SK-N-SH (cell line): ENCODE measurements around the gene MFAP3L. TPM values are rescaled to one million over a fixed set of nuclear protein-coding genes. Genes with fewer than 3 reads are reported as not detected.

Experiments used
- CTCF ChIA-PET: fragments of 300-600, 350-600 bp; formaldehyde crosslinking; extraction: SDS; loops from one replicate; lab custom pipeline; 2021; lab: Yijun Ruan, JAX
- POLR2A ChIA-PET: fragments of 350-600 bp; sonication (Branson Sonifier 250); formaldehyde crosslinking; extraction: SDS; loops from one replicate; lab custom pipeline; 2020; ENCODE audit warnings: antibody characterized with exemption, inconsistent platforms; lab: Yijun Ruan, JAX
- DNase-seq: peaks from one replicate; pipeline ENCODE4 v3.0.0; 2012
- H2AFZ ChIP-seq: fragments of 200-600 bp; sonication (generic); 2 replicates; pipeline ENCODE4 v1.8.1; 2016; ENCODE audit warnings: antibody characterized with exemption, mild to moderate bottlenecking, low read depth
- H3F3A ChIP-seq: fragments of 200-600 bp; sonication (generic); replicated peaks from 2 replicates; pipeline ENCODE3; 2016; ENCODE audit warnings: antibody characterized with exemption, mild to moderate bottlenecking; ENCODE audit not compliant: insufficient read depth
- H3K27ac ChIP-seq, 2 experiments: fragments of 200-500 bp in 1 of 2; fragments of 200-600 bp in 1 of 2; sonication (Bioruptor generic) in 1 of 2; sonication (generic), shearing (Covaris generic) in 1 of 2; 2 replicates each; pipeline versions ENCODE4 v1.5.1 to v1.6.1; 2014 to 2016; ENCODE audit warnings: low read depth in 2 of 2, inconsistent platforms in 1 of 2, low read length in 1 of 2, mild to moderate bottlenecking in 1 of 2, mixed read lengths in 1 of 2
- H3K27me3 ChIP-seq: fragments of 200-600 bp; sonication (generic), shearing (Covaris generic); 2 replicates; pipeline ENCODE4 v1.6.1; 2016; ENCODE audit warnings: mixed run types; ENCODE audit not compliant: insufficient read depth
- H3K36me3 ChIP-seq, 2 experiments: fragments of 200-500 bp in 1 of 2; fragments of 200-600 bp in 1 of 2; sonication (Bioruptor generic) in 1 of 2; sonication (generic) in 1 of 2; replicated peaks in 1 of 2; 2 replicates each; pipeline versions ENCODE3 to v1.5.1; 2014 to 2016; ENCODE audit warnings: low read length in 1 of 2, mild to moderate bottlenecking in 1 of 2; ENCODE audit not compliant: insufficient read depth in 2 of 2, control insufficient read depth in 1 of 2
- H3K4me1 ChIP-seq, 2 experiments: fragments of 200-500 bp in 1 of 2; fragments of 200-600 bp in 1 of 2; sonication (Bioruptor generic) in 1 of 2; sonication (generic), shearing (Covaris generic) in 1 of 2; 2 replicates each; pipeline versions ENCODE4 v1.5.1 to v1.6.1; 2014 to 2016; ENCODE audit warnings: low read depth in 1 of 2, low read length in 1 of 2, mixed run types in 1 of 2; ENCODE audit not compliant: insufficient read depth in 2 of 2, control insufficient read depth in 1 of 2
- H3K4me2 ChIP-seq: fragments of 200-600 bp; sonication (generic), shearing (Covaris generic); 2 replicates; pipeline ENCODE4 v1.6.1; 2017; ENCODE audit warnings: mixed run types
- H3K4me3 ChIP-seq, 2 experiments: fragments of 200-500 bp in 1 of 2; fragments of 200-600 bp in 1 of 2; sonication (Bioruptor generic) in 1 of 2; sonication (generic), shearing (Covaris generic) in 1 of 2; 2 replicates each; pipeline versions ENCODE4 v1.5.1 to v1.8.1; 2014 to 2016; ENCODE audit warnings: low read depth in 2 of 2, inconsistent platforms in 1 of 2, low read length in 1 of 2, mild to moderate bottlenecking in 1 of 2, mixed read lengths in 1 of 2, moderate library complexity in 1 of 2
- H3K79me2 ChIP-seq: fragments of 200-600 bp; sonication (generic); 2 replicates; pipeline ENCODE4 v1.8.1; 2017; ENCODE audit warnings: mild to moderate bottlenecking; ENCODE audit not compliant: insufficient read depth
- H3K9ac ChIP-seq: fragments of 200-600 bp; sonication (generic); 2 replicates; pipeline ENCODE4 v1.6.1; 2017; ENCODE audit warnings: mixed run types
- H3K9me2 ChIP-seq: fragments of 200-600 bp; sonication (generic); 2 replicates; pipeline ENCODE4 v1.6.1; 2017; ENCODE audit warnings: mixed run types
- H3K9me3 ChIP-seq: fragments of 200-600 bp; sonication (generic); 2 replicates; pipeline ENCODE4 v1.6.1; 2017; ENCODE audit warnings: mixed run types, mild to moderate bottlenecking, moderate library complexity
- H4K20me1 ChIP-seq: fragments of 200-600 bp; sonication (generic); 2 replicates; pipeline ENCODE4 v1.6.1; 2017; ENCODE audit warnings: mild to moderate bottlenecking, mixed run types; ENCODE audit not compliant: insufficient read depth
- CHD2 ChIP-seq: fragments of 150-350 bp; IDR thresholded peaks from 2 replicates; pipeline ENCODE4 v1.6.1; 2018; ENCODE audit warnings: low read length; ENCODE audit not compliant: partially characterized antibody
- ELF1 ChIP-seq: IDR thresholded peaks from 2 replicates; pipeline ENCODE4 v1.4.0; 2012
- FOSL2 ChIP-seq: IDR thresholded peaks from 2 replicates; pipeline ENCODE4 v1.4.0; 2012; ENCODE audit warnings: low read depth, mild to moderate bottlenecking, moderate library complexity, borderline replicate concordance
- IRF3 ChIP-seq: fragments of 150-350 bp; IDR thresholded peaks from 2 replicates; pipeline ENCODE4 v1.6.1; 2016; ENCODE audit warnings: mild to moderate bottlenecking, low read depth, low read length
- MEF2A ChIP-seq: IDR thresholded peaks from 2 replicates; pipeline ENCODE4 v1.4.0; 2012; ENCODE audit warnings: low read depth, borderline replicate concordance
- MXI1 ChIP-seq: IDR thresholded peaks from 2 replicates; pipeline ENCODE4 v1.6.1; 2012; ENCODE audit warnings: mild to moderate bottlenecking, low read depth, low read length, improper control_type of control experiment
- PBX3 ChIP-seq: IDR thresholded peaks from 2 replicates; pipeline ENCODE4; 2012
- RAD21 ChIP-seq: IDR thresholded peaks from 2 replicates; pipeline ENCODE4 v1.6.1; 2012; ENCODE audit warnings: mild to moderate bottlenecking, low read length
- REST ChIP-seq: IDR thresholded peaks from 2 replicates; pipeline ENCODE4 v1.6.1; 2012; ENCODE audit warnings: mild to moderate bottlenecking, low read depth, low read length, moderate library complexity
- SIN3A ChIP-seq: IDR thresholded peaks from 2 replicates; pipeline ENCODE4 v1.6.1; 2012; ENCODE audit warnings: low read depth, mild to moderate bottlenecking, low read length, moderate library complexity, borderline replicate concordance
- SMC3 ChIP-seq: IDR thresholded peaks from 2 replicates; pipeline ENCODE4 v1.6.1; 2012; ENCODE audit warnings: low read depth, low read length, improper control_type of control experiment
- TCF12 ChIP-seq: IDR thresholded peaks from 2 replicates; pipeline ENCODE4 v1.4.0; 2012
- TEAD4 ChIP-seq: IDR thresholded peaks from 2 replicates; pipeline ENCODE4 v1.4.0; 2012; ENCODE audit warnings: mild to moderate bottlenecking, borderline replicate concordance; ENCODE audit not compliant: insufficient read depth
- USF2 ChIP-seq: fragments of 150-350 bp; IDR thresholded peaks from 2 replicates; pipeline ENCODE4 v1.6.1; 2017; ENCODE audit warnings: antibody characterized with exemption, low read length, low read depth, borderline replicate concordance
- YY1 ChIP-seq: IDR thresholded peaks from 2 replicates; pipeline ENCODE4 v1.4.0; 2012; ENCODE audit warnings: low read depth, mild to moderate bottlenecking
- WGBS: methylation state at CpG from one replicate; pipeline ENCODE4 v1.1.6; 2017; ENCODE audit warnings: low lambda C conversion rate; 5-methylcytosine and 5-hydroxymethylcytosine counted together
- polyA plus RNA-seq, 3 experiments: library from polyadenylated mRNA; depleted of rRNA; stranded (reverse); fragments of >200 nt; gene quantifications; 2 replicates each; pipeline ENCODE4 v1.2.3, GENCODE V29; 2012

MFAP3L gene
- polyA plus RNA-seq, 1 of the 3 experiments (the other 2 are of a cell fraction) = 5.4 TPM

- ChIA-PET POLR2A (no interaction called here), CTCF (interaction anchor here (0.8 kb wide), 1 partner anchor 21 kb away, joined by 3 read pairs; no protein-coding TSS in a partner anchor)
- H3K27me3 ChIP-seq = no peaks in the 10 kb centered on the region
- no peaks in the 10 kb centered on the region for H3K9me3 ChIP-seq
- peaks cover 0 to 13% of the 10 kb centered on the region in 2 experiments; a peak in 2 of 4 replicates for H3K4me1 ChIP-seq
- no peaks in the 10 kb centered on the region for H3K9me2 ChIP-seq
- peak overlapping the region in 1 of 2 experiments; percentile 54; a peak in 2 of 4 replicates for H3K27ac ChIP-seq
- TF ChIP-seq RAD21 (no peak), FOSL2 (peak; percentile 26; the same call in 1 of the 2 replicates), YY1 (no peak), TCF12 (peak; percentile 19; the same call in 1 of the 2 replicates), MXI1 (no peak), USF2 (no peak)
- no peak overlapping the region for H2AFZ ChIP-seq
- no peak for DNase-seq
- peaks cover 0 to 3% of the 10 kb centered on the region in 2 experiments for H3K36me3 ChIP-seq
- H3K4me3 ChIP-seq = no peak overlapping the region
- H3K9ac ChIP-seq = no peak overlapping the region
- 46% methylated on average over 5 of the region's 5 CpGs for WGBS
- peaks cover 10% of the 10 kb centered on the region for H3F3A ChIP-seq
- H3K4me2 ChIP-seq = 0 out of 2 replicates have a peak overlapping the region, but pooled peaks have one; percentile 29
- peaks cover 42% of the 10 kb centered on the region for H3K79me2 ChIP-seq
- H4K20me1 ChIP-seq = no peaks in the 10 kb centered on the region
These were observed 21.4 kb downstream of the MFAP3L start for GRCh38 chr4:170004651-170005295.

- TF ChIP-seq SMC3 (no peak), REST (no peak), IRF3 (no peak), FOSL2 (no peak), SIN3A (no peak), TCF12 (no peak), MXI1 (no peak), TEAD4 (no peak), PBX3 (no peak), MEF2A (no peak), CHD2 (no peak), ELF1 (no peak)
- no peak for DNase-seq
- Histone ChIP-seq H3K9me3 (no peaks in the 10 kb centered on the region), H3K4me1 (peaks cover 0 to 10% of the 10 kb centered on the region in 2 experiments; a peak in 2 of 4 replicates), H3K79me2 (peaks cover 28% of the 10 kb centered on the region), H3K9ac (no peak overlapping the region), H3K4me2 (no peak overlapping the region), H3K4me3 (no peak overlapping the region), H3K36me3 (peaks cover 0 to 3% of the 10 kb centered on the region in 2 experiments), H3F3A (peaks cover 10% of the 10 kb centered on the region), H3K27ac (no peak overlapping the region), H3K9me2 (no peaks in the 10 kb centered on the region), H4K20me1 (no peaks in the 10 kb centered on the region), H2AFZ (no peak overlapping the region), H3K27me3 (no peaks in the 10 kb centered on the region)
- POLR2A ChIA-PET = no interaction called here
- WGBS = 95% methylated on average over 10 of the region's 12 CpGs
- CTCF ChIA-PET = interaction anchor here (0.6 kb wide), 1 partner anchor 87 kb away, joined by 3 read pairs; no protein-coding TSS in a partner anchor
These were observed 22.8 kb downstream of the MFAP3L start for GRCh38 chr4:170003071-170004070.
